Measurements from ENCODE around the gene FTCD. TPM values are rescaled to one million over a fixed set of nuclear protein-coding genes. Genes with fewer than 3 reads are reported as not detected.
"Not testable (repeated sequence)": the region's sequence is repeated elsewhere in the genome, so short reads cannot be mapped to it uniquely, and the experiment has no call there.

FTCD gene
- total and polyA plus RNA-seq, 5 donors, result 1.00 to 3.5 (median 1.8) TPM

DNA sequence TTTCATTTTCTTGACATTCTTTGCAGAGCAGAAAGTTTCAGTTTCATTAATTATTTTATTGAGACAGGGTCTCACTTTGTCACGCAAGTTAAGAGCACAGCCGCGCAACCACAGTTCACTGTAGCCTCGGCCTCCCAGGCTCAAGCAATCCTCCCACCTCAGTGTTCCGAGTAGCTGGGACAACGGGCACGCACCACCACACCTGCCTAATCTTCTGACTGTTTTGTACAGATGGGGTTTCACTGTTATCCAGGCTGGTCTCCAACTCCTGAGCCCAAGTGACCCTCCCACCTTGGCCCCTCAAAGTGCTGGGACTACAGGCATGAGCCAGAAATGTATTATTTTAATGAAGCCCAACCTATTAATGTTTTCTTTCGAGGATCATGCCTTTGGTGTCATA, 31.9 kb upstream of the FTCD start:
- 94% methylated on average over 8 of the region's 8 CpGs for WGBS
- intact Hi-C loops (cut with DNase I), result no loop called here
- peaks cover 9% of the 10 kb centered on the region for H3K4me1 ChIP-seq (ENCODE audit: control insufficient read depth, insufficient read depth, low read length)
- H3K27me3 ChIP-seq (ENCODE audit: control insufficient read depth, insufficient read depth), result no peaks in the 10 kb centered on the region
- H3K27ac ChIP-seq (ENCODE audit: low read length), result no peak overlapping the region
- H3K9me3 ChIP-seq (ENCODE audit: control insufficient read depth, low read length), result no peaks in the 10 kb centered on the region
- ATAC-seq (no peak), DNase-seq (peak in 1 of 3 donors; percentile 23)
- H3K4me3 ChIP-seq (ENCODE audit: low read length), result no peak overlapping the region

DNA sequence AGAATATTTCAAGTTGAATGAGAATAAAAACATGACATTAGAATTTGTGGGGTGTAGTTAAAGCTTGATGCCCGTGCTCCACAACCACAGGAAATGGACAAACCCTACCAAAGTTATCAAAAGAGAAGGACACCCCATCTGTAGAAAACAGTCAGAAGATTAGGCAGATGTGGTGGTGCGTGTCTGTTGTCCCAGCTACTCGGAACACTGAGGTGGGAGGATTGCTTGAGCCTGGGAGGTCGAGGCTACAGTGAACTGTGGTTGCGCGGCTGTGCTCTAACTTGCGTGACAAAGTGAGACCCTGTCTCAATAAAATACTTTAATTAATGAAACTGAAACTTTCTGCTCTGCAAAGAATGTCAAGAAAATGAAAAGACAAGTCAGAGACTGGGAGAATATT, 30.3 kb upstream of the FTCD start:
- no peak overlapping the region for H3K27ac ChIP-seq (ENCODE audit: low read length)
- ATAC-seq (no peak), DNase-seq (no peak)
- H3K27me3 ChIP-seq (ENCODE audit: control insufficient read depth, insufficient read depth), result no peaks in the 10 kb centered on the region
- 83% methylated on average over 7 of the region's 7 CpGs for WGBS
- H3K9me3 ChIP-seq (ENCODE audit: control insufficient read depth, low read length), result no peaks in the 10 kb centered on the region
- peaks cover 9% of the 10 kb centered on the region for H3K4me1 ChIP-seq (ENCODE audit: control insufficient read depth, insufficient read depth, low read length)
- H3K4me3 ChIP-seq (ENCODE audit: low read length), result no peak overlapping the region
- intact Hi-C loops (cut with DNase I), result no loop called here

DNA sequence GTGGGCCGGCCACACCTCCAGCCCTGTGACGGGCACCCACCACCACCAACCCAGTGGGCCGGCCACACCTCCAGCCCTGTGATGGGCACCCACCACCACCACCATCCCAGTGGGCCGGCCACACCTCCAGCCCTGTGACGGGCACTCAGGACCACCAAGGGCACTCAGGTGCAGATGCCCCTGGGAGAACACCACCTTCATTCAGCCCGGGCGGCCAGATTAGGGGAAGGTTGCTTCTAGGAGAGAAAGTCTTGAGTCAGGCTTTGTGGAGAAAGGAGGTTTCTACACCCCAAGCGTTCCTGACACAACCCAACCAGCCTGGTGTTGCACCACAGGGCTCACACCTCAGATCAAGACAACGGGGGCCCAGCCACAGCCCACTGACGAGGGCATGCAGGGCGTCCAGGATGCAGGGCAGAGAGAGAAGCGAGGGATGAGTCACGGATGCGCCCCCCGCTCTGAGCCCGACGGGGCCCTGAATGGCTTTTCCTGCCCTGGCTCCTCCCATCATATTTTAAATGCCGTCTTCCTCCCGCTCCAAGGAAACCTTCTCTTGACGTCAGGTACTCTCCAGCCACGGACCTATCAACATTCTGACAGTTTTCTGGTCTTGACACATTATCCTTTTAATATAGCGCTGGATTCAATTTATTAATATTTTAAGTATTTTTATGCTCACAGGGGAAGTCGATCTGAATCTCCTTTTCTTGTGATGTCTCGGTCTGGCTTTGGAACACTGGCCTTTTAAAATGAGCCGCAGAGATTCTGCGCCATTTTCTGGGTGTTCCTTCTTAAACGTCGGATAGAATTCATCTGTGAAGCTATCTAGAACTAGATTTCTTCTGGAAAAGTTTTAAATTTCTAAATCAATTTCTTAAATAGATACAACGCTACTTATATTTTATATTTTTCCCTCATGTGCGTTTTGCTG, 29.5 kb upstream of the FTCD start:
- Histone ChIP-seq H3K27ac (ENCODE audit: low read length) (peak overlapping the region; percentile 79), H3K27me3 (ENCODE audit: control insufficient read depth, insufficient read depth) (no peaks in the 10 kb centered on the region), H3K9me3 (ENCODE audit: control insufficient read depth, low read length) (no peaks in the 10 kb centered on the region), H3K4me3 (ENCODE audit: low read length) (peak overlapping the region; percentile 34), H3K4me1 (ENCODE audit: control insufficient read depth, insufficient read depth, low read length) (peaks cover 9% of the 10 kb centered on the region)
- 45% methylated on average over 30 of the region's 30 CpGs for WGBS
- intact Hi-C loops (cut with DNase I), result no loop called here
- DNase-seq, result peak; percentile 90 to 96 (median 95)
- ATAC-seq, result peak; percentile 65 to 73

DNA sequence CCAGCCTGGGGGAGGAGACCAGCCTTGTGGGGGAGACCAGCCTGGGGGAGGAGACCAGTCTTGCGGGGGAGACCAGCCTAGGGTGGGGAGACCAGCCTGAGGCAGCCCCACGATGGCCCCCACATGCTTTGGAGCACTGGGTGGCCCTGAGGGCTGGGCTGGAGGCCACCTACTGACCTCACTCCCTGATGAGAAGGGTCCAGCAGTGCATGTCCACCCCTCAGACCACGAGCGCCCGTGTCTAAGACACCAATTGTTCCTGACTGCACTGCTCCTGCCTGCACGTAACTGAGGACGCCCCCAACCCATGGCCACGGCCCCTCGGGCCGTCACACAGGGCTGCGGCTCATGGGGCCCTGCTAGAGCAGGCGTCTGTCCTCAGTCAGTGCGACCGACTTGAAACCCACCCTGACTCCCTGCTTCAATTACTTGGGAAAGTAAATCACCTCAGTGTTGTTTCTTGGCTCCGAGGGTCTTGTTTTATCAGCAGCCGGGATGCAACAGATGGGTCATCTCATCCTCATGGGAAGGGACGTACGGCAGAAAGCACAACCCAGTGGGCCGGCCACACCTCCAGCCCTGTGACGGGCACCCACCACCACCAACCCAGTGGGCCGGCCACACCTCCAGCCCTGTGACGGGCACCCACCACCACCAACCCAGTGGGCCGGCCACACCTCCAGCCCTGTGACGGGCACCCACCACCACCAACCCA, 28.7 kb upstream of the FTCD start, which contains the start of gene SPATC1L:
SPATC1L (minus strand) TSS at position 550 of the 715 bp plus-strand sequence. CDS start 1,643 bp downstream, outside the sequence.
- no peaks in the 10 kb centered on the region for H3K9me3 ChIP-seq (ENCODE audit: control insufficient read depth, low read length)
- intact Hi-C loops (cut with DNase I), result no loop called here
- peaks cover 4% of the 10 kb centered on the region for H3K4me1 ChIP-seq (ENCODE audit: control insufficient read depth, insufficient read depth, low read length)
- 16% methylated on average over 21 of the region's 24 CpGs for WGBS
- no peaks in the 10 kb centered on the region for H3K27me3 ChIP-seq (ENCODE audit: control insufficient read depth, insufficient read depth)
- ATAC-seq, result peak; percentile 80 to 82
- peak within 1 kb of the TSS; percentile 79 for H3K27ac ChIP-seq (ENCODE audit: low read length)
- DNase-seq, result peak; percentile 81 to 89 (median 88)
- peak within 1 kb of the TSS; percentile 42 for H3K4me3 ChIP-seq (ENCODE audit: low read length)

DNA sequence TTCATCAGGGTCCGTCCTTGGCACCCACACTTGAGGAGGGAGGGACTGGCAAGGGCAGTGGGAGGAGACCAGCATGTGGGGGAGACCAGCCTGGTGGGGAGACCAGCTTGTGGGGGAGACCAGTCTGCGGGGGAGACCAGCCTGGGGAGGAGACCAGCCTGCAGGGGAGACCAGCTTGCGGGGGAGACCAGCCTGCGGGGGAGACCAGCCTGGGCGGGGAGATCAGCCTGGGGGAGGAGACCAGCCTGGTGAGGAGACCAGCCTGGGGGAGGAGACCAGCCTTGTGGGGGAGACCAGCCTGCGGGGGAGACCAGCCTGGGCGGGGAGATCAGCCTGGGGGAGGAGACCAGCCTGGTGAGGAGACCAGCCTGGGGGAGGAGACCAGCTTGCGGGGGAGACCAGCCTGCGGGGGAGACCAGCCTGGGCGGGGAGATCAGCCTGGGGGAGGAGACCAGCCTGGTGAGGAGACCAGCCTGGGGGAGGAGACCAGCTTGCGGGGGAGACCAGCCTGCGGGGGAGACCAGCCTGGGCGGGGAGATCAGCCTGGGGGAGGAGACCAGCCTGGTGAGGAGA, 28.0 kb upstream of the FTCD start:
- H3K9me3 ChIP-seq (ENCODE audit: control insufficient read depth, low read length); H3K27ac ChIP-seq (ENCODE audit: low read length); intact Hi-C loops (cut with DNase I); H3K4me3 ChIP-seq (ENCODE audit: low read length); DNase-seq; H3K27me3 ChIP-seq (ENCODE audit: control insufficient read depth, insufficient read depth); ATAC-seq; H3K4me1 ChIP-seq (ENCODE audit: control insufficient read depth, insufficient read depth, low read length): not testable (repeated sequence)
- 38% methylated on average over 6 of the region's 13 CpGs for WGBS

DNA sequence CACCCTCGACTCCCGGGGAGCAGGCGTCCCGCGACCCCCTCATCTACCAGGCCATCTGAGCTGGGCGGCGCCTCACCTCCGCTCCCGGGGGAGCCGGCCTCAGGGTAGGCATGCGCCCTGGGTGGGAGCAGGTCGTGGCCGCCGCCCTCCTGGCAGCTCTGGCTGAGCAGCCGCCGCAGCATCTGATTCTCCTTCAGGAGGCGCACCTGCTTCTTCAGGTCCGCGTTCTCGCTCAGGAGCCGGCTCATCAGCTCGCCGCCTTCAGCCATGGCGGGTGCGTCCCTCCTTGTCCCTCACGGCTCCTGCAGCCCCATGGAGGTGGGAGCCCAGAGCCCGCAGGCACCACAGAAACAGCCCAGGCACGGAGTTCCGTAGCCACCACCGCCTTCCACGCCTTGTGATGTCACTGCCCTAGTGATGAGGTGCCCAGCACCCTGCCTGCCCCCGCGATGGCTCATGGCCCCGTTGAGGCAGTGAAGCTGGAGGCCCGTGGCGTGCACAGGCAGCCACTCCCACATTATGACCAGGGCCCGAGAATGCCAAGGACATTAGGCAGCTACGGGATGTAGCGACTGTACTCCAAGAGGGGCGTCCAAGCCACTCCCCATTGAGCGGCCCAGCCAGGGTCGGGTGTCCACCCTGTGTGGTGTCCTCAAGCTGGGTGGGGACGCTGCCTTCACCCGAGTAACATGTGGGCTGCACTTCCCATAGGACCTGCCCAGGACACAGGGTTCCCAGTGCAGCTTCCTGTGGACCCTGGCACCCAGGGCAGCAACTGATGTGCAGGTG, 27.4 kb upstream of the FTCD start:
- H3K4me3 ChIP-seq (ENCODE audit: low read length), result no peak overlapping the region
- H3K27ac ChIP-seq (ENCODE audit: low read length), result no peak overlapping the region
- H3K27me3 ChIP-seq (ENCODE audit: control insufficient read depth, insufficient read depth), result no peaks in the 10 kb centered on the region
- H3K4me1 ChIP-seq (ENCODE audit: control insufficient read depth, insufficient read depth, low read length), result peaks cover 2% of the 10 kb centered on the region
- 88% methylated on average over 44 of the region's 44 CpGs for WGBS
- ATAC-seq (peak; percentile 23 to 26), DNase-seq (peak; percentile 74 to 83 (median 82))
- intact Hi-C loops (cut with DNase I), result no loop called here
- H3K9me3 ChIP-seq (ENCODE audit: control insufficient read depth, low read length), result no peaks in the 10 kb centered on the region

DNA sequence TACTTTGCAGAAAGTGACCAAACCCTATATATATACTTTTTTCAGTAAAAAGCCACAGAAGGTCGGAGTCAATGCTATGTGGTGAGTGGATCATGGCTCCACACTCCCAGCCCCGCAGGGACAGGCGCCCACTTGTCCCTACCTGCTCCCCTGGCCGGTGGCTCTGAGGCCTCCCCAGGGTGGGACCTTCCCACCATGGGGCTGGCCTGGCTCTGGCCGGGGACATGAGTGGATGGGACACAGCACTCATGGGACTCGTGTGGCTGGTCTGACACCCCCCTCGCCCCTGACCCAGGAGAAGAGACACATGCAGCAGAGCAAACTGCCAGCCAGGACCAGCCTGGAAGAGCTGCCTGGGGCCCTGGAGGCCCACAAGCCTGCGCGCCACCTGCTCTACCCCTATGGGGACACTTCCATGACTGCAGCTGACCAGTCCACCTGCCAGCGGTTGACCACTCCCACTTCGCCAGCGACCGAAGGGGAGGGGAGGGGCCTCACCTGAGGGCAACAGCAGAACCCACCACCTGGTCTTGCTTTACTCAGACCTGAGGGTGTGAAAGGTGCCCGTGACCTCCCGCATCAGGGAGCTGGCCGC, 26.7 kb upstream of the FTCD start:
- ATAC-seq (no peak), DNase-seq (peak in 1 of 3 donors; percentile 58)
- Histone ChIP-seq H3K9me3 (ENCODE audit: control insufficient read depth, low read length) (no peaks in the 10 kb centered on the region), H3K4me3 (ENCODE audit: low read length) (no peak overlapping the region), H3K27me3 (ENCODE audit: control insufficient read depth, insufficient read depth) (no peaks in the 10 kb centered on the region), H3K27ac (ENCODE audit: low read length) (no peak overlapping the region), H3K4me1 (ENCODE audit: control insufficient read depth, insufficient read depth, low read length) (no peaks in the 10 kb centered on the region)
- 90% methylated on average over 16 of the region's 16 CpGs for WGBS
- intact Hi-C loops (cut with DNase I), result no loop called here

DNA sequence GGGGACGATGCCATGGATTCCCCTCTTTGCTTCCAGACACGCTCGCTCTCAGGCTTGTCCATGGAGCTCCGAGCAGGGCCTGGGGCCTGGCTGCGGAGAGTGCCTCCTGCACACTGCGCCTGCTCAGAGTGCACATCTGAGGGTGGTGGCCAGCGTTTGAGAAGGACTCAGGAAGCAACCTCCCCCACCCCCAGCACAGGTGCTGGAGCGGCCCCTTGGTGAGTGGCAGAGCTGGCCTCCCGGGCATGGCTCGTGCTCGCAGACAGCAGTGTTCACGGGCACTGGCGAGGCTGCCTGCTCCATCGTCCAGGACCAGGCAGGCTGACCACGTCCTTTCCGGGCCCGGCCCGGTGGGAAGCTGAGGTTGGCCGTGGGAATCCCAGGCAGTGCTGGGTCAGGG, 26.1 kb upstream of the FTCD start:
- WGBS, result 89% methylated on average over 19 of the region's 19 CpGs

DNA sequence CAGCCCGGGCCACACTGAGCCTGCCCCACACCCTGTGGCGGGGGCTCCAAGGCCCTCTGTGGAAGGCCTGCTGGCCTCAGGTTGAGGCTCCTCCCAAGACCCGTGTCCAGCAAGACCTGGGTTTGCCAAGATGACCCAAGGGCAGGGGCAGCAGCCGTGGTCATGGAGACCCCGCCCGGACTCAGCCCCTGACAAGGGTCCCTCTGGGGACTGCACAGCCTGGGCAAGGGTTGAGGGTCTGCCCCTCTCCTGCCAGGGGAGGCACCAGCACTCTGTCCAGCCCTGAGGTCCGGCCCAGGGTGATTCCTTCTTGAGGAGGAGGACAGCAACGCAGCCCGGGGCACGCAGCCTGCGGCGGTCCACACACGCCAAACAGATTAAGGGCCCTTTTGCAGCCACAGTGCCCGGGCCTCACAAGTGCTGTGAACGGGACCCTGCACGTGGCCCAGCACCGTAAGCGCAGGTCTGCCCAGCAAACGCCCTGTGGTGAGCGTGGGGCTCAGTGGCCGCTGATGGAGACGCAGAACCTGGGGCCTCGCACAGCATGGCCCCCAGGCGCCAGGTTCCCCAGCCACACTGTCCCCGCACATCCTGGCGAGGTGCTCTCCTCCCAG, 25.5 kb upstream of the FTCD start:
- Histone ChIP-seq H3K27me3 (ENCODE audit: control insufficient read depth, insufficient read depth) (no peaks in the 10 kb centered on the region), H3K27ac (ENCODE audit: low read length) (no peak overlapping the region), H3K4me3 (ENCODE audit: low read length) (no peak overlapping the region), H3K4me1 (ENCODE audit: control insufficient read depth, insufficient read depth, low read length) (no peaks in the 10 kb centered on the region), H3K9me3 (ENCODE audit: control insufficient read depth, low read length) (no peaks in the 10 kb centered on the region)
- no peak for DNase-seq
- no peak for ATAC-seq
- WGBS, result 90% methylated on average over 26 of the region's 26 CpGs
- intact Hi-C loops (cut with DNase I), result no loop called here

More for the DNA sequence above, 26.1 kb upstream of the FTCD start:
- Histone ChIP-seq H3K27ac (ENCODE audit: low read length) (no peak overlapping the region), H3K4me3 (ENCODE audit: low read length) (no peak overlapping the region), H3K27me3 (ENCODE audit: control insufficient read depth, insufficient read depth) (no peaks in the 10 kb centered on the region), H3K9me3 (ENCODE audit: control insufficient read depth, low read length) (no peaks in the 10 kb centered on the region), H3K4me1 (ENCODE audit: control insufficient read depth, insufficient read depth, low read length) (no peaks in the 10 kb centered on the region)
- DNase-seq (peak in 1 of 3 donors; percentile 50), ATAC-seq (no peak)
- intact Hi-C loops (cut with DNase I), result no loop called here
